Measurements from ENCODE around the gene ETV5.

ETV5 gene

GRCh38 chr3:186124592-186124991 lies 15.7 kb upstream of the ETV5 start:
- DNase-seq, result no peak

- no peak for DNase-seq
Observed at GRCh38 chr3:186123012-186123411, 14.1 kb upstream of the ETV5 start.

- peak in 1 of 56 donors; percentile 18 for DNase-seq
Observed at GRCh38 chr3:186121968-186122367, 13.1 kb upstream of the ETV5 start.

- no peak for DNase-seq
Observed at GRCh38 chr3:186121278-186121677, 12.4 kb upstream of the ETV5 start.

- DNase-seq, result no peak
Observed at GRCh38 chr3:186119499-186119898, 10.6 kb upstream of the ETV5 start.

GRCh38 chr3:186118692-186119091 lies 9.8 kb upstream of the ETV5 start:
- DNase-seq, result no peak

GRCh38 chr3:186117521-186118134 lies 8.7 kb upstream of the ETV5 start:
- no peak for DNase-seq

GRCh38 chr3:186115239-186115996 lies 6.5 kb upstream of the ETV5 start:
- DNase-seq, result peak in 4 of 56 donors; percentile 11 to 39 (median 27)

- DNase-seq, result peak in 2 of 56 donors; percentile 21 to 53
Observed at GRCh38 chr3:186110975-186111974, 2.4 kb upstream of the ETV5 start.

GRCh38 chr3:186109897-186110803 lies 1.3 kb upstream of the ETV5 start:
- DNase-seq, result peak in 13 of 56 donors; percentile 9 to 54 (median 30)

GRCh38 chr3:186108106-186108940 lies 566 bp downstream of the ETV5 start:
- DNase-seq, result peak in 23 of 56 donors; percentile 28 to 65 (median 47)

GRCh38 chr3:186107215-186108105 lies 1.4 kb downstream of the ETV5 start:
- DNase-seq, result peak in 47 of 56 donors; percentile 9 to 75 (median 48)

GRCh38 chr3:186105543-186105942 lies 3.3 kb downstream of the ETV5 start:
- no peak for DNase-seq

- peak in 5 of 56 donors; percentile 8 to 31 (median 10) for DNase-seq
Observed at GRCh38 chr3:186102687-186103086, 6.2 kb downstream of the ETV5 start.

- no peak for DNase-seq
Observed at GRCh38 chr3:186100398-186100797, 8.5 kb downstream of the ETV5 start.

- peak in 21 of 56 donors; percentile 9 to 70 (median 28) for DNase-seq
Observed at GRCh38 chr3:186099178-186099577, 9.7 kb downstream of the ETV5 start.

- no peak for DNase-seq
Observed at GRCh38 chr3:186098740-186099139, 10.1 kb downstream of the ETV5 start.

Measured in amygdala (tissue), 56 donors.